Ovary (tissue), 3 donors: ENCODE data around the gene R3HCC1L.

Experiments
- CTCF ChIP-seq, 3 donors: fragments of 450-650 bp in 2 of 3; fragments of 200-600 bp in 1 of 3; IDR thresholded peaks; one replicate each; pipeline versions ENCODE4 v1.5.1 to v1.8.0; 2016 to 2022; ENCODE audit warnings: antibody characterized with exemption in 3 of 3, mild to moderate bottlenecking in 1 of 3
- EP300 ChIP-seq: sonication (generic); formaldehyde crosslinking; IDR thresholded peaks from one replicate; pipeline ENCODE4 v1.6.1; 2017; ENCODE audit warnings: antibody characterized with exemption
- POLR2A ChIP-seq: fragments of 450-650 bp; IDR thresholded peaks from one replicate; pipeline ENCODE4 v1.6.1; 2017; ENCODE audit warnings: antibody characterized with exemption, mild to moderate bottlenecking, moderate library complexity
- donor health status: DM: no; HTN: no; CAD: no.

GRCh38 chr10:98088186-98088971 is 46.1 kb upstream of the R3HCC1L start:
- TF ChIP-seq CTCF (IDR thresholded peaks at IDR 0.05): no peak
- no peak for TF ChIP-seq POLR2A
- no peak for TF ChIP-seq EP300
